K562 (cell line): ENCODE measurements around the gene NF1. TPM values are rescaled to one million over a fixed set of nuclear protein-coding genes. Genes with fewer than 3 reads are reported as not detected.

Experiments
- ATAC-seq: fragments of 200-7000 bp; cut with Tn5 transposase; 3 replicates; pipeline ENCODE4 v1.9.1; 2020; ENCODE audit warnings: moderate library complexity
- BruUV-seq: library from RNA; stranded (reverse); fragments of 400-500 nt; replicated peaks from 2 replicates; lab custom pipeline; 2021; lab: Mats Ljungman, UMichigan
- CTCF ChIA-PET: fragments of 300-600 bp; formaldehyde crosslinking; extraction: SDS; loops from one replicate; lab custom pipeline; 2021; ENCODE audit warnings: low intra/inter-chr PET ratio; lab: Yijun Ruan, JAX
- POLR2A ChIA-PET: fragments of 300-600, 350-650 bp; sonication (Branson Sonifier 250); formaldehyde crosslinking; extraction: SDS; loops from one replicate; lab custom pipeline; 2021; ENCODE audit warnings: antibody characterized with exemption, inconsistent platforms; lab: Yijun Ruan, JAX
- DNase-seq, 4 experiments: peaks; one replicate each; pipeline versions ENCODE4 v3.0.0 to v3.0.0-alpha.2; 2011 to 2018; ENCODE audit warnings: low spot score in 3 of 4, mixed read lengths in 3 of 4; ENCODE audit errors: extremely low read depth in 1 of 4
- FAIRE-seq: peaks from 2 replicates; lab custom pipeline; 2011; peaks lifted over from hg19 to GRCh38; lab: Jason Lieb, UNC
- H2AFZ ChIP-seq: 2 replicates; pipeline ENCODE4 v1.6.0; 2011; ENCODE audit warnings: low read depth, low read length, control low read depth, inconsistent platforms
- H3K27ac ChIP-seq: fragments of 200-600 bp; 3 replicates; pipeline ENCODE4 v1.8.0; 2011; ENCODE audit warnings: low read depth, mild to moderate bottlenecking, control low read depth, inconsistent platforms, low read length, moderate library complexity, mixed read lengths; ENCODE audit errors: extremely low read depth
- H3K27me3 ChIP-seq, 2 experiments: fragments of 300-600 bp in 1 of 2; 2 replicates in 1 of 2; 3 replicates in 1 of 2; pipeline versions ENCODE4 v1.6.0 to v1.8.0; 2011; ENCODE audit warnings: inconsistent platforms in 2 of 2, low read length in 2 of 2, mild to moderate bottlenecking in 1 of 2, mixed read lengths in 1 of 2, moderate library complexity in 1 of 2; ENCODE audit not compliant: control insufficient read depth in 2 of 2, insufficient read depth in 2 of 2
- H3K36me3 ChIP-seq: fragments of 300-600 bp; 3 replicates; pipeline ENCODE4 v1.8.0; 2011; ENCODE audit warnings: mild to moderate bottlenecking, low read length, inconsistent platforms; ENCODE audit not compliant: control insufficient read depth, insufficient read depth
- H3K4me1 ChIP-seq, 2 experiments: fragments of 200-600 bp in 1 of 2; replicated peaks in 1 of 2; 2 replicates in 1 of 2; 3 replicates in 1 of 2; pipeline versions ENCODE4 v1.5.1 to v1.8.0; 2011; ENCODE audit warnings: inconsistent platforms in 2 of 2, low read length in 2 of 2, mild to moderate bottlenecking in 1 of 2, mixed read lengths in 1 of 2, moderate library complexity in 1 of 2; ENCODE audit not compliant: control insufficient read depth in 2 of 2, insufficient read depth in 2 of 2
- H3K4me2 ChIP-seq: 2 replicates; pipeline ENCODE4 v1.6.1; 2011; ENCODE audit warnings: low read length, control low read depth, inconsistent platforms, mixed read lengths; ENCODE audit not compliant: insufficient read depth
- H3K4me3 ChIP-seq: fragments of 200-600 bp; sonication (generic), shearing (Covaris generic); 2 replicates; pipeline ENCODE4 v1.5.1; 2016; ENCODE audit warnings: control low read depth, inconsistent platforms
- H3K79me2 ChIP-seq: fragments of 200-600 bp; 3 replicates; pipeline ENCODE4 v1.8.0; 2011; ENCODE audit warnings: low read length, inconsistent platforms; ENCODE audit not compliant: control insufficient read depth, insufficient read depth
- H3K9ac ChIP-seq, 2 experiments: 2 replicates each; pipeline versions ENCODE4 v1.6.0 to v1.6.1; 2011; ENCODE audit warnings: low read depth in 2 of 2, low read length in 2 of 2, control low read depth in 1 of 2, inconsistent platforms in 1 of 2, mild to moderate bottlenecking in 1 of 2, mixed read lengths in 1 of 2; ENCODE audit not compliant: insufficient read depth in 1 of 2
- H3K9me1 ChIP-seq: one replicate; pipeline ENCODE4 v1.6.0; 2011; ENCODE audit warnings: inconsistent platforms, mild to moderate bottlenecking, low read length, moderate library complexity; ENCODE audit not compliant: control insufficient read depth, insufficient read depth
- H3K9me3 ChIP-seq: replicated peaks from 2 replicates; pipeline ENCODE4 v1.5.1; 2011; ENCODE audit warnings: low read depth, low read length, inconsistent platforms; ENCODE audit not compliant: control insufficient read depth, insufficient read depth
- H4K20me1 ChIP-seq: replicated peaks from 2 replicates; pipeline ENCODE4 v1.6.1; 2011; ENCODE audit warnings: low read length, inconsistent platforms, mixed read lengths; ENCODE audit not compliant: control insufficient read depth, insufficient read depth
- CBX3 ChIP-seq, 2 experiments: IDR thresholded peaks; 1 replicate in 1 of 2; 2 replicates in 1 of 2; pipeline ENCODE4 v1.6.1; 2012; ENCODE audit warnings: inconsistent platforms in 2 of 2, low read length in 2 of 2, borderline replicate concordance in 1 of 2, control low read depth in 1 of 2
- MECOM ChIP-seq: fragments of 250-450 bp; sonication (Bioruptor Pico); IDR thresholded peaks from 2 replicates; pipeline ENCODE4 v1.8.0; 2022; ENCODE audit warnings: inconsistent platforms
- MYBL2 ChIP-seq, 2 experiments: fragments of 450-650 bp in 1 of 2; sonication (generic) in 1 of 2; formaldehyde crosslinking in 1 of 2; IDR thresholded peaks; 2 replicates each; pipeline versions ENCODE4 v1.6.1 to v1.8.1; 2017 to 2022; ENCODE audit warnings: borderline replicate concordance in 1 of 2, inconsistent platforms in 1 of 2, low read depth in 1 of 2, mild to moderate bottlenecking in 1 of 2, missing genetic modification reagents in 1 of 2, moderate library complexity in 1 of 2
- PHB2 ChIP-seq: fragments of 450-650 bp; IDR thresholded peaks from 2 replicates; pipeline ENCODE4 v1.6.1; 2017; ENCODE audit warnings: low read depth
- TSC22D4 ChIP-seq: fragments of 450-650 bp; IDR thresholded peaks from 2 replicates; pipeline ENCODE4 v1.6.1; 2016; ENCODE audit warnings: missing genetic modification characterization, missing biosample characterization, control low read depth
- ZNF12 ChIP-seq: sonication (generic); formaldehyde crosslinking; IDR thresholded peaks from 2 replicates; pipeline ENCODE4 v1.4.0; 2020; ENCODE audit warnings: mild to moderate bottlenecking, missing genetic modification reagents
- ZNF431 ChIP-seq: sonication (generic); formaldehyde crosslinking; IDR thresholded peaks from 2 replicates; pipeline ENCODE4 v1.8.0; 2022; ENCODE audit warnings: mild to moderate bottlenecking, missing genetic modification reagents
- WGBS: fragments of 100-300 bp; shearing (Covaris generic); methylation state at CpG from one replicate; pipeline ENCODE4 v1.1.6; 2016; ENCODE audit warnings: low coverage, mixed read lengths; ENCODE audit not compliant: insufficient coverage; ENCODE audit errors: missing lambda C conversion rate; 5-methylcytosine and 5-hydroxymethylcytosine counted together
- in situ Hi-C: fragments of 300-500 bp; cut with MboI; formaldehyde crosslinking; loops from 4 replicates; pipeline ENCODE4 v1.15.0; 2018; ENCODE audit warnings: inconsistent platforms, mixed read lengths
- intact Hi-C: fragments of 100-400 bp; cut with micrococcal nuclease; formaldehyde crosslinking; loops from 2 replicates; pipeline ENCODE4 v1.14.2; 2022
- polyA plus RNA-seq, 8 experiments: library from polyadenylated mRNA; depleted of rRNA in 4 of 8; stranded (reverse) in 5 of 8; unstranded in 3 of 8; fragments of >200 nt; fragmentation: Nextera tagmentation in 2 of 8; fragmentation: Illumina TruSeq in 1 of 8; extraction: Ambion mirVana in 2 of 8; extraction: Trizol in 1 of 8; gene quantifications; 2 replicates each; pipeline versions ENCODE4 v1.2.1 to v1.2.3, GENCODE V29; 2011 to 2014; ENCODE audit warnings: inconsistent platforms in 1 of 8, missing spikeins in 1 of 8
- total RNA-seq, 7 experiments: library from RNA; depleted of rRNA in 6 of 7; stranded (reverse); fragments of >200 nt in 6 of 7; fragmentation: Illumina TruSeq in 2 of 7; extraction: Trizol in 2 of 7; gene quantifications; 2 replicates each; pipeline versions ENCODE4 v1.2.1 to v1.2.3, GENCODE V29; 2011 to 2021; ENCODE audit warnings: low replicate concordance in 1 of 7
- TF ChIP-seq, protein P1 (sequence below): fragments of 200-400 bp; formaldehyde crosslinking; IDR thresholded peaks from 2 replicates; pipeline ENCODE4 v1.6.1; 2017; ENCODE audit warnings: mild to moderate bottlenecking, low read depth, low read length, moderate library complexity
- TF ChIP-seq, protein P2 (sequence below): fragments of 250-450 bp; sonication (Bioruptor Pico); IDR thresholded peaks from 2 replicates; pipeline ENCODE4 v1.6.1; 2021; ENCODE audit warnings: mild to moderate bottlenecking

The NF1 gene
- total and polyA plus RNA-seq, 9 of the 15 experiments (the other 6 are each of a cell fraction or from before 2014, with no cell fraction given), result 3.4 to 41.9 (median 24.3) TPM

DNA sequence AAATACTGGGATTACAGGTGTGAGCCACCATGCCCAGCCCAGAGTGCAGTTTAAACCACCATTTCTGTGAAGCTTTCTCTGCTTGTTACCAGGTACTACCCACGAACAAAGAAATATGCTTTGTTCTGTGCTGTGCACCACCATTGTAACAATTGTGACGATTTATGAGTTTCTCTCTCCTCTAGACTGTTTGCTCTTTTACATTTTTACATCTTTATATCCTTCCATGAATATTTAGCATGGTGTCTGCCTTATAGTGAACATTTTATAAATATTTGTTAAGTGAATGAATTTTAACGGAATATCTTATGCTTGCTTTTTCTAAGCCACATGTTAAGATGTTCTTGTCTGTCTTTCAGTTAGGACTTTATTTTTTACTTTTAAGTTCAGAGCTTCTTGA is 141.9 kb downstream of the NF1 start:
- ChIA-PET POLR2A (interaction anchor here (1.4 kb wide), 1 partner anchor 10 kb away, joined by 4 read pairs; no protein-coding TSS in a partner anchor), CTCF (no interaction called here)
- FAIRE-seq (no peak), ATAC-seq (no peak), DNase-seq (no peak)
- in situ Hi-C loops, result no loop called here
- no peaks in the 10 kb centered on the region for H3K79me2 ChIP-seq
- intact Hi-C loops, result no loop called here
- no peak overlapping the region for H2AFZ ChIP-seq
- no peaks in the 10 kb centered on the region for H3K27me3 ChIP-seq
- TF ChIP-seq, protein P1, sequence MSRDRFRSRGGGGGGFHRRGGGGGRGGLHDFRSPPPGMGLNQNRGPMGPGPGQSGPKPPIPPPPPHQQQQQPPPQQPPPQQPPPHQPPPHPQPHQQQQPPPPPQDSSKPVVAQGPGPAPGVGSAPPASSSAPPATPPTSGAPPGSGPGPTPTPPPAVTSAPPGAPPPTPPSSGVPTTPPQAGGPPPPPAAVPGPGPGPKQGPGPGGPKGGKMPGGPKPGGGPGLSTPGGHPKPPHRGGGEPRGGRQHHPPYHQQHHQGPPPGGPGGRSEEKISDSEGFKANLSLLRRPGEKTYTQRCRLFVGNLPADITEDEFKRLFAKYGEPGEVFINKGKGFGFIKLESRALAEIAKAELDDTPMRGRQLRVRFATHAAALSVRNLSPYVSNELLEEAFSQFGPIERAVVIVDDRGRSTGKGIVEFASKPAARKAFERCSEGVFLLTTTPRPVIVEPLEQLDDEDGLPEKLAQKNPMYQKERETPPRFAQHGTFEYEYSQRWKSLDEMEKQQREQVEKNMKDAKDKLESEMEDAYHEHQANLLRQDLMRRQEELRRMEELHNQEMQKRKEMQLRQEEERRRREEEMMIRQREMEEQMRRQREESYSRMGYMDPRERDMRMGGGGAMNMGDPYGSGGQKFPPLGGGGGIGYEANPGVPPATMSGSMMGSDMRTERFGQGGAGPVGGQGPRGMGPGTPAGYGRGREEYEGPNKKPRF, result no peak
- TF ChIP-seq MECOM (CRISPR knock-in tag) (no peak), ZNF431 (CRISPR knock-in tag) (no peak), MYBL2 (IDR thresholded peaks at IDR 0.05; ENCODE audit: low read depth) (no peak), MYBL2 (CRISPR knock-in tag; IDR thresholded peaks at IDR 0.05; ENCODE audit: borderline replicate concordance) (no peak), TSC22D4 (tag) (no peak), ZNF12 (CRISPR knock-in tag) (no peak), PHB2 (no peak), CBX3 (IDR thresholded peaks at IDR 0.05; ENCODE audit: borderline replicate concordance in 1 of 2, low read length in 2 of 2) (no peak)
- TF ChIP-seq, protein P2, sequence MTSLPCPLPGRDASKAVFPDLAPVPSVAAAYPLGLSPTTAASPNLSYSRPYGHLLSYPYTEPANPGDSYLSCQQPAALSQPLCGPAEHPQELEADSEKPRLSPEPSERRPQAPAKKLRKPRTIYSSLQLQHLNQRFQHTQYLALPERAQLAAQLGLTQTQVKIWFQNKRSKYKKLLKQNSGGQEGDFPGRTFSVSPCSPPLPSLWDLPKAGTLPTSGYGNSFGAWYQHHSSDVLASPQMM, result no peak
- no TSS peak for BruUV-seq
- no peak overlapping the region for H3K4me2 ChIP-seq
- H3K9ac ChIP-seq, result no peak overlapping the region
- no peaks in the 10 kb centered on the region for H4K20me1 ChIP-seq
- H3K9me3 ChIP-seq, result no peaks in the 10 kb centered on the region
- H3K36me3 ChIP-seq, result peaks cover 57% of the 10 kb centered on the region
- no peaks in the 10 kb centered on the region for H3K4me1 ChIP-seq
- 89% methylated on average over 3 of the region's 3 CpGs for WGBS
- H3K9me1 ChIP-seq, result no peaks in the 10 kb centered on the region
- no peak overlapping the region for H3K27ac ChIP-seq
- no peak overlapping the region for H3K4me3 ChIP-seq
